Activated naive CD8-positive, alpha-beta T cell treated with anti-CD3 and anti-CD28 coated beads, Interleukin-2, amount 50 U/mL, for 16 hours (primary cell): Measurements from ENCODE around the gene TRMT11.
A peak's percentile ranks its signal among the peaks of the same experiment; 100 is the strongest.
"Not testable (repeated sequence)": the region's sequence is repeated elsewhere in the genome, so short reads cannot be mapped to it uniquely, and the experiment has no call there.

ENCODE experiments used
- DNase-seq: peaks from one replicate; pipeline ENCODE4 v3.0.0-alpha.2; 2020; ENCODE audit warnings: low read depth, low spot score

The TRMT11 gene

GRCh38 chr6:125991653-125992052, 5.3 kb downstream of the TRMT11 start:
- DNase-seq: no peak

GRCh38 chr6:125994670-125995488, 8.5 kb downstream of the TRMT11 start:
- no peak for DNase-seq

DNA sequence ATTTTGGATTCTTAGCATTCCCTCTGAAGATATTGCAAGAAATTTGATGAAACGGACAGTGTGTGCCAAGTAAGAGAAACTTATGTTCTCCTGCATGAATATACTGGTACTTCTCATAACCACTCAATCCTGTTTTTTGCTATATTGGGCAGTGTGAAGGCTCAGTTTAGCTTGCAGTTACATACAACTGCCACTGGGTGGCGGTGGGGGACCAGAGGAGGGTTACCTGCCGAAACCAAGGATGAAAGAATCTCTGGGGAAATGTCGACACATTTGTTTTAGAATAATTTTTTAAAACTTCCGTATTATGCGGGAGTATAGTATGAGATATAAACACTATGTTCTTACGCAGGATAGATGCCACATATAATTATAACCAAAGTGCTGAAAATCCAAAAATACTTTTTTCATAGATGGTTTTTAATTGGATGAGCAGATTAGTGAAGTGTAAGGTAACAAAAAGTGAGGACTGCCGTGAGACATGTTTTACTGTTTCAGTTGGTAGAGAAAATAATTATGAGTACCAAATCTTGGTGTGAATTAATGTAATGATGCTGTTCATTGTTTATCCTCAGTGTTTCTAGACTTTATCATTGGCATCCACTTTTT, 9.7 kb downstream of the TRMT11 start:
- peak; percentile 27 for DNase-seq

DNA sequence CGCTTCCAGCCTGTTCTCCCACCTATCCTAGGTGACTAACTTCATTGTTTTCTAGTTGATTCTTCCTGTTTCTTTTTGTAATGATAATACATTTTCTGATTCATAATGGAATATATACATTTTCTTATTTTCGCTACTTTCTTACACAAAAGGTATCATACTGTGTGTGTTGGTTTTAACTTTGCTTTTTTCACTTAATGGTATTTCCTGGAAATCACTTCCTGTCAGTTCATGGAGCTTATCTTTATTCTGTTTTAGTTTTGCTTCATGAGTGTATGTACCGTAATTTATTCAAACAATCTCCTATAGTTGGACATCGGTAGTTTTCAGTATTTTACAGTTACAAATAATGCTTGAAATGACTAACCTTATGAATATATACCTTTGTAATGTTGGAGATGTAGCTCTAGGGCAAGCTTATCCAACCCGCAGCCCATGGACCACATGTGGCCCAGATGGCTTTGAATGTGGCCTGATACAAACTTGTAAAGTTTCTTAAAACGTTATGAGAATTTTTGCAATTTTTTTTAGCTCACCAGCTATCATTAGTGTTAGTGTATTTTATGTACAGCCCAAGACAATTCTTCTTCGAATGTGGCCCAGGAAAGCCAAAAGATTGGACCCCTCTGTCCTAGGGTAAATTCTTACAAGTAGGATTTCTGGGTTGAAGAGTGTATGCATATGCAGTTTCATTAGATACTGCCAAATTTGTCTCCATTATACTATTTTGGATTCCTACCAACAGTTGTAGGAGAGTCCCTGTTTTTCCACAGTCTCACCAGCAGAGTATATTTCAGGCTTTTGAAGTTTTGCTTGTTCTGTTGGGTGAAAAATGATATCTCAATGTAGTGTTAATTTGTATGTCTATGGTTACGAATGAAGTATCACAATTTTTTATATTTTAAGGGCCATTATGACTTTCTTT, 16.7 kb downstream of the TRMT11 start:
- no peak for DNase-seq

GRCh38 chr6:126007800-126008199, 21.5 kb downstream of the TRMT11 start:
- DNase-seq: no peak

DNA sequence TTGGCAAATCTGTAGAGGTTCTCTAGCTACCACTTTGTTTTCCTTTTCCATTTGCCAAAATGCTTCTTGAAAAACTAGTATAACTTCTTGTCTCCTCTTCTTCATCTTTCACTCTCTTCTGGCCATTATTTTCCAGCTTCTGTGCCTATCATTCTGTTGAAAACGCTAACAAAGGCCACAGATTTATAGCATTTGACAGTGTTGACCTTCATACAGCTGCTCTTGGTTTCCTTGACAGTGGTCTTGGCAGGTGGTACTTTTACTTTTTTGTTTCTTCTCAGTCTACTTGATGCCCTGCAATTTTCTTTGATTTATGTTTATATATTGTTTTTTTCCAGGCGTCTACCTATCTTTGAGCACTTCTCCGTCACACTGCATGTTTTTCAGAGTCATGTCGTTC, 23.7 kb downstream of the TRMT11 start:
- DNase-seq: no peak

DNA sequence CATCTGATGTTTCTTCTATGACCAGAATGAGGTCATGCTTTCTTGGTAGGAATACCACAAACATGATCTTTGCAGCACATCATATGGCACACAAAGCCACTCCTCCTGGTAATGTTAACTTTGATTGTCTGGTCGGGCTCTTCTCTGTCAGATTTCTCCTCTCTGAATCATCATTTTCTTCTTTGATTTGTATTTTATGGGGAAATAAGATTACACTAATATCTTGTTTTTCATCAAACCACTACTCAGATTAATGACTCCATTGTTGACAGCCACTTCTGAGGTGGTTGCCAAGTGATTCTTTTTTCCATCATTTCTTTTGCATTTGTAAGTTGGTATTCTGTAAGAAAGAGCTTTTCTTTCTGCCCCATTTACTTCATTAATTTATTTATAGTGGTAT, 29.5 kb downstream of the TRMT11 start:
- DNase-seq: no peak

GRCh38 chr6:126016591-126016990, 30.3 kb downstream of the TRMT11 start:
- DNase-seq: no peak

- no peak for DNase-seq
Measured at GRCh38 chr6:126017668-126018067, 31.3 kb downstream of the TRMT11 start.

DNA sequence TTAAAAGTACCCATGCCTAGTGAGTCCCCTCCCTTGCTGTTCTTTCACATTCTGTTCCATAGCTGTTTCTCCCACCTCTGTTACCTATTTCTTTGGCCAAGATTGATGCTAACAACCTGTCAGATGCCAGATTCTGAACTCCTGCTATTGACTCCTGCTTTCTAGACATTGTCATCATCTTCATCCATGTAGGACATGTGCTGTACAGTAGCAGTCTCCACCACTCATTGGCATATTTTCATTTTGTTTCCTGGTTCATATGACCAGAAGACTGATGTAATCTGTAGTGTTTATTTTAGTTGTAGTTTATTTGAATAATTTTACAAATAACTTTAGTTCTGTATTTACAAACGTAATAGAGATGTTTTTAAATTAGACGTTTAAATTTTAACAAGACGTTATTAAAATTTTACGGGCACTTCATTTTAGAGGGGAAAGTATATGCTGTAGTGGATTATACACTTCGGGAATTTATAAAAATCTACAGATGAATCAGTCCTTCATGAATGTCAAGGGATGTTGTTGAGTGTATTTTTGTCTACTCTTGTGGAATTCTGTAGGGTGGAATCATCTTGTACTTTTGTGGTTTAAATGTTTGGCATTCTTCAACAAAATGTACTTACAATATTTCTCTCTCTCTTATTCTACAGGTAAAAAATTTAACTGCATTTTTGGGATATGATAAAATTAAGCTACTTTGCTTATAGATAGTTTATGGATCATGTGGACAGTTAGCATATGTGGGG, 34.1 kb downstream of the TRMT11 start:
- DNase-seq: no peak

GRCh38 chr6:126023474-126023873, 37.1 kb downstream of the TRMT11 start:
- not testable (repeated sequence) for DNase-seq

DNA sequence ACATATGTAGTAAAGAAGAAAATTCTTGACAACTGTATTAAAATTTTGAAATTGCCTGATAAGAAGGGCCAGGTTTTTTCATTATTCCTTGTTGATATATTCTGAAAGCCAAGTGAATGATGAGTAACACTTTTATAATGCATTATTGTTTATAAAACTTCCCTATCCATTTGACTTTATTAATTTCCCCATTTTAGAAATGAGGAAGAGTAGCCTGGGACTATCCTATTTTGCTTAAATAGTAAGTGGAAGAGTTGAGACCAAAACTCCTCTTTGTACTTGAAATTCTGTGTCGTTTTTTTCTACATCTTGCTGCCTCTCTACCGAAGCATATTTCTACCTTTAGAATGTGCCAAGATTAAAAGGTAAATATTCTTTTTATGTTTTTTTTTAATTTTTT, 39.7 kb downstream of the TRMT11 start:
- no peak for DNase-seq

DNA sequence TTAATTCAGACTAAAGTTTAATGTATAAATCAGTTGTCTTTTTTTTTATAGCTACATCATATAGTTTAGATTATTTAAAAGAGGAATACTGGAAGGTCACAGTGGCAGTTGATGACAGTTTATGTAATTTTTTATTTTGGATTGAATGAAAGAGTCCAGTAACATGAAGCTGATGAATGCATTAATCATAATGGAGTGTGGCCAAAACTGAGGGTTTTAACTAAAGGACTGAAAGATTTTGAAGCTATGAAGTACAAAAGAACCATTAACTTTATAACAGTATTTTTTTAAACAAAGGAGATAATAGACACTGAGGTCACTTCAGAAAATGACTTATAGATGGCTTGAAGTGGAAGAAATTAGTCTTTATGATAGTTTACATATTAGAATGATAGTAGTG, 41.3 kb downstream of the TRMT11 start:
- DNase-seq: no peak

GRCh38 chr6:126030045-126030444, 43.7 kb downstream of the TRMT11 start:
- DNase-seq: no peak

DNA sequence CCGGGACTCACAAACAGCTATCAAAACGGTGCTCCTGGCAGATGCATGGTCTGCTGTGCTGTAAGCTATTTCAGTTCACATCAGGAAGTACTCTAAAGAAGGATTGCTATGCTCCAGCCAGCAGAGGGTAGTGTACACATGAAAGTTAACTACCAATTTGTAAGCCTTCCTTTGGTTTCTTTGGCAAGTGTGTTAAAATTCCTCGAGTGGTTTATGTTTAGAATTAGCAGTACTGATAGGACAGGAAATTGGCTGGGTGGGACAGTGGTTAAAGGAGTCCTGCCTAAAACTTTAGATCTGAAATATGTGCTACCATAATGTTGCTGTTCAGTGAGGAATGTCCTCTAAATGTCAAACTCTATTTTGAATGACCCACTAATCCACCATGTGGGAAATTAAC, 47.4 kb downstream of the TRMT11 start:
- no peak for DNase-seq

- DNase-seq: no peak
Measured at GRCh38 chr6:126034656-126035055, 48.3 kb downstream of the TRMT11 start.

- DNase-seq: no peak
Measured at GRCh38 chr6:126035764-126036163, 49.4 kb downstream of the TRMT11 start.

GRCh38 chr6:126038234-126038633, 51.9 kb downstream of the TRMT11 start:
- no peak for DNase-seq

DNA sequence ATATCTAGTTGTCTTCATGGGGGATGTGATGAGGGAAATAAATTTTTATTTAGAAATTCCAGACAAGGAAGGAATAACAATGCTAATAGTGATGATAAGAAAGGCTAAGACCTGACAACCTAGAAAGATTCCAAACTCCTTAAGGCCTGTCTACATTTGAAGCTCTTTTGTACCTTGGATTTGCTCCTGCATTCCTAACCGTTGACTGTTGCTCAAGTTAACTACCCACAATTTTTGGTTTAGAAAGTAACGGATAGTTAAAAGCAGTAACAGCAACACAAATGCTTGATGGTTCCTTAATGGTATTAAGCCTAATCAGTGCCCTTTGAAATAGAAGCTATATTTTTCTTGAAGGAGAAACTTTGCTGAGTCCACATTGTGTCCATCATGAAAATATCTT, 52.9 kb downstream of the TRMT11 start:
- no peak for DNase-seq

- DNase-seq: no peak
Measured at GRCh38 chr6:126040394-126040793, 54.1 kb downstream of the TRMT11 start.

GRCh38 chr6:126040826-126041225, 54.5 kb downstream of the TRMT11 start:
- DNase-seq: no peak

DNA sequence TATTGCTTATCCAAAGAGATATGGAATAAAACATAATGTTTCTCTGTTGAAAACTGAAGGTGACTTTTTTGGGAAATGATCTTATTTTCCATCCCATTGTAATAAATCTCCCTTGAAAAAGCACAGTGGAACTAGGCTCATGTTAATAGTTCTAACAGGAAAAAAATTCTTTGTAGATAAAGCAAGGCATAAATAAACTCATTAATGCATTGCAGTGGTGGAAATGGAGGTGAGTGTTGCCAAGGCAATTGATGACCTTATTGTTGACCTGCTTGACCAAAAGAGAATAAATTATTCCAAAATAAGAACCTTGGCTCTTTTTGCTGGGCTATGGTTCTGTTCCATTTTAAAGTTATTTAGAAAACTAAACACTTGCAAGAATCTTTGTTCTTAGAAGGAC, 55.2 kb downstream of the TRMT11 start:
- DNase-seq: no peak
